NOMO-1 treated with dmso at 0.1 percent for 144 hours (cell line): ENCODE data around the gene VSIG1.

Source experiments
- DNase-seq: peaks from one replicate; lab custom pipeline; 2025; ENCODE audit not compliant: unreplicated experiment; lab: John Stamatoyannopoulos, UW

VSIG1 gene

DNA sequence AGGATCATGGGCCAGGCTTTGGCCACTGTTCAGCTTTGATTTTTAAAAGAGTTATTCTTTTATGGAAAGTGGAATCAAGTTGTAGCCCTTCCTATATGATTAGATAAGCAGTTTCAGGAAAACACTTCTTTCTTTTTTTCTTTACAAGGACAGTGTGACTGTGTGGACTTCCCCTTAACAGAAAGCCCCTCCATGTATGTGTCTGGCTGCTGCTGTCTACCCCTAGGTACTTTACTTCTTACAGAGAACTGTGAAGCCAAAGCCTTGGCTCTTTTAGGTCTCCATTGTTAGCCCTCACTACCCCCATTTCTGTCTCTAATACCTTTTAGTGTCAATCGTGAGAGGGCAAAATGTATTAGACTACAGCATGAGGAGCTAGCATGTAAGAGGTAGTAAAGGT, 19.1 kb downstream of the VSIG1 start:
- no peak for DNase-seq

DNA sequence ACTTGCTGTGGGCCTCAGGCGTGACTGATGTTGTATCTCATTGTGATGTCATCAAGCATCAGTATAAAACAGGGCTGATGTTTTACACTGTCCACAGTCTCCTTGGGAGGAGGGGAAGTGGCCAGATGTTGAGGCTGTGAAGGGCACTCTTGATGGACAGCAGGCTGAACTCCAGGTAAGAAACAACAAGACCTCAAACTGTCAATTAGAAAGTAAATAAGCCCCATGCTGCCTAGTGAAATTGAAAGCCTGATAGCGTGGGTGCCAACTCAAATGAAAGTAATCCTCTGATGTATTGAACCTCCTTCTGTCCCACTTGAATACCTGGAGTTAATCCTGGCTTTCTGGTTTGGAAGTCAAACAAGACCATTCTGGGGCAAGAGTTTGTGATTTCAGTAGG, 19.7 kb downstream of the VSIG1 start:
- no peak for DNase-seq

DNA sequence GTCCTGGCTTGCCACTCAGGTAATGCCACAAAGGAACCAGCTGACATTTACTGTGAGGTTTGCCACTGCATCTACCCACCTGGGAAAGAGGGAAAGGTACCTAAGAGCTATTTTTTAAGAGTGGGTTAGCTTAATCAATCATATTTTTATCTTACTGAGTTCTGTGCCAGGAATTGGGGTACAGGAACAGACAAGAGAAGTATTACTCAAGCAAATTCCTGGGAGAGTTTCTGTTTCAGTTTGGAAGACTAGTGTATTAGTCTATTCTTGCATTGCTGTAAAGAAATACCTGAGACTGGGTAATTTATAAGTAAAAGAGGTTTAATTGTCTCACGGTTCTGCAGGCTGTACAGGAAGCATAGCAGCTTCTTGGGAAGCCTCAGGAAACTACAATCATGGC, 23.3 kb downstream of the VSIG1 start:
- no peak for DNase-seq

- no peak for DNase-seq
Observed at GRCh38 chrX:108070891-108071290, 26.0 kb downstream of the VSIG1 start.

DNA sequence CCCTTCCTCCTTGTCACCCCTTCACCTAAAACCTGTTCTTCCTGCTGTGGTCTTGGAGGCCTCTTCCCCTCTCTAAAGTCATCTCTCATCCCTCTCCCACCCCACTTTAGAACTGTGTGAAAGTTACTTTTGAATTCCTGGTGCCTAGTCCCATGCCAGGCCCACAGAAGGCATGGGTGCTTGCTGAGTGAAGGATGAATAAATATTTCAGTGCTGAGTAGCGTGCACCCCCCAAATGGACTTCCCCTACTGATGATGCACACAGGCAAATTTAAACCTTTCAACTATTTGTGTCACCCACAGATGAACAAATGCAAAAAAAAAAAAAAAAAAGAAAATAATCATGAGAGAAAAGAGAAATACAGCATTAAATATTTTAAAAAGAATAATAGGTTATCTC, 26.7 kb downstream of the VSIG1 start:
- no peak for DNase-seq

GRCh38 chrX:108072746-108073145, 27.9 kb downstream of the VSIG1 start:
- DNase-seq: no peak

GRCh38 chrX:108081110-108081509, 36.2 kb downstream of the VSIG1 start:
- no peak for DNase-seq

- no peak for DNase-seq
Observed at GRCh38 chrX:108087792-108088191, 42.9 kb downstream of the VSIG1 start.

GRCh38 chrX:108088511-108088910, 43.6 kb downstream of the VSIG1 start:
- no peak for DNase-seq

GRCh38 chrX:108090491-108091263, 45.8 kb downstream of the VSIG1 start:
- DNase-seq: no peak

DNA sequence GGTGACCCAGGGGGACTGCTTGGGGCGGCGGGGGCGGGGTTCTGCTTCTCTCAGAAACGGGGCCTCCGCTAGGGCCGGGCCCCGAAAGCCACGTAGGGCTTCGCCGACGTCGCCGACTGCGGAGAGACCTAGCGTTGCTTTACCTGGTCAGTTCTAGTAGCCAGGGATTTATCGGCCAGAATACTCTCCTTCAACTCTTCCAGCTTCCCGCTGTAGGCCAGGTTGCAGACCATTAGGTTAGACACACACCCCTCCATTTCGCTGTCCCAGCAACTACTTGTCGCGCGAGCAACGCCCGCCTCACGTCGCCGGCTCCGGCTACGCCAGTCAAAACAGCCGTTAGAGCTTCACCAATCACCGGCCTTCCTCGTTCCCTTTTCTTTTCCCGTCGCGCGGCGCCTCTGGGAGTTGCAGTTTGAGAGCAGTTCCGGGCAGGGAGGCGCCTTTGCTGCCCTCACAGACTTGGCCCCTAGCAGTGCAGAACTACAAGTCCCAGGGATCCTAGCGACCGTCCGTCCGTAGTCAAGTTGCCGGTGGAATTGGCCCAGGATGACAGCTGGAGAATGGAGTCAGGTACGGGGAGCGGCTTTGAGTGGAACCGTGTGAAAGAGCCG, 46.5 kb downstream of the VSIG1 start, which contains the start of the genes ATG4A and PSMD10:
TSS of gene ATG4A (plus strand) at position 515 of the 614 bp plus-strand sequence. CDS start at position 564, 49 bp downstream.
TSS of gene PSMD10 (minus strand) at position 279 of the 614 bp plus-strand sequence. CDS start at position 257, 22 bp downstream.
- peak; percentile 93 for DNase-seq

- no peak for DNase-seq
Observed at GRCh38 chrX:108091878-108092291, 47.0 kb downstream of the VSIG1 start.

- DNase-seq: no peak
Observed at GRCh38 chrX:108097380-108097779, 52.5 kb downstream of the VSIG1 start.

GRCh38 chrX:108105473-108105872, 60.6 kb downstream of the VSIG1 start:
- DNase-seq: no peak

GRCh38 chrX:108114541-108114940, 69.7 kb downstream of the VSIG1 start:
- DNase-seq: no peak

DNA sequence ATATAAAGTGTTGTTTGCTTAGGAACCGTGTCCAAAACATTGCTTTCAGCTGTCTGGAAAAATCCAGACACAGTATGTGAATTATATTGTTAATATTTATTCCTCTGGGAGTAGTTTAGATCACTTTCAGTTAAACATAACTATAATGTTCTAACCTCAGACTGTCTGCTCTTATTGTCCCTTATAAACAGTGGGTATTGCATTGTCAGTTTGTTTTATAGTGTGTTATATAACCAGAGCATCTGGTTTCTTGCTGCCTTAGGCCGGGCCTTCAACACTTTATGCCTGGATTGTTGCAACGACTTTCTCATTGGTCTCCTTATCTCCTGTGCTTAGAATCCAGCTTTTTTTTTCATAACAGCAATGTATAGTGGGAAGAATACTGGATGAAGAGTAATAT, 73.1 kb downstream of the VSIG1 start:
- no peak for DNase-seq

GRCh38 chrX:108121291-108121690, 76.4 kb downstream of the VSIG1 start:
- DNase-seq: no peak

GRCh38 chrX:108122748-108123147, 77.9 kb downstream of the VSIG1 start:
- DNase-seq: no peak

- no peak for DNase-seq
Observed at GRCh38 chrX:108123591-108124366, 78.9 kb downstream of the VSIG1 start.

GRCh38 chrX:108126661-108127060, 81.8 kb downstream of the VSIG1 start:
- DNase-seq: no peak

- no peak for DNase-seq
Observed at GRCh38 chrX:108127152-108127551, 82.3 kb downstream of the VSIG1 start.
